GM13977 (cell line): ENCODE results near the gene HRAS.

Experiments used
- DNase-seq: peaks from one replicate; pipeline ENCODE4 v3.0.0; 2012; ENCODE audit warnings: low spot score
- CTCF ChIP-seq: IDR thresholded peaks from 2 replicates; pipeline ENCODE4 v1.5.1; 2012; ENCODE audit warnings: mild to moderate bottlenecking, control low read depth; ENCODE audit not compliant: insufficient read depth; ENCODE audit errors: extremely low read depth, missing control alignments
- in situ Hi-C: fragments of 300-500 bp; cut with MboI; formaldehyde crosslinking; loops from one replicate; pipeline ENCODE4 v1.12.0; 2022; ENCODE audit warnings: low sequenced_read_pairs, low pct_unique_long_range_greater_than_20kb, mixed read lengths, inconsistent platforms; ENCODE audit not compliant: unreplicated experiment

HRAS gene

GRCh38 chr11:498297-499181, 36.8 kb downstream of the HRAS start:
- no peak for TF ChIP-seq CTCF
- DNase-seq: no peak
- in situ Hi-C loops: no loop called here

GRCh38 chr11:497565-498296, 37.6 kb downstream of the HRAS start:
- DNase-seq: no peak
- in situ Hi-C loops: no loop called here
- no peak for TF ChIP-seq CTCF

DNA sequence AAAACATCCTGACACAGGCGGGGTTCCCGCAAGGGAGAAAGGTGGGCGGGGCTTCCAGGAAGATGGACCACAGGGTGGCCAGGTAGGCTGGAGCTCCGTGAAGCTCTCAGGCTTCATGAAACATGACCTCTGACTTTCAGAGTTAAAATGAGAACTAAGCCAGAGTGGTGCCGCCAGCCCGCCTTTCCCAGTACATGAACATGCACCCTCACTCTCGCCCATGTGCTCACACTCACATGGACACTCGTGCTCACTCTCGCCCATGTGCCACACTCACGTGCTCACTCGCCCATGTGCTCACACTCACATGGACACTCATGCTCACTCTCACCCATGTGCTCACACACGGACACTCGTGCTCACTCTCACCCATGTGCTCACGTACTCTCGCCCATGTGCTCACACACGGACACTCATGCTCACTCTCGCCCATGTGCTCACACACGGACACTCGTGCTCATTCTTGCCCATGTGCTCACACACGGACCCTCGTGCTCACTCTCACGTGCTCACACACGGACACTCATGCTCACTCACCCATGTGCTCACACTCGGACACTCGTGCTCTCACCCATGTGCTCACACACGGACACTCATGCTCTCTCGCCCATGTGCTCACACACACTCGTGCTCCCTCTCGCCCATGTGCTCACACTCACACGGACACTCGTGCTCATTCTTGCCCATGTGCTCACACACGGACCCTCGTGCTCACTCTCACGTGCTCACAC, 38.4 kb downstream of the HRAS start:
- in situ Hi-C loops: no loop called here
- TF ChIP-seq CTCF: no peak
- no peak for DNase-seq

GRCh38 chr11:495537-495931, 39.8 kb downstream of the HRAS start:
- no peak for TF ChIP-seq CTCF
- DNase-seq: no peak
- in situ Hi-C loops: no loop called here

- no peak for TF ChIP-seq CTCF
- DNase-seq: no peak
- in situ Hi-C loops: no loop called here
Observed at GRCh38 chr11:494761-495536, 40.4 kb downstream of the HRAS start.
